Hepatocyte (in vitro differentiated cells): ENCODE results near the gene USP28. TPM values are rescaled to one million over a fixed set of nuclear protein-coding genes. Genes with fewer than 3 reads are reported as not detected.

Source experiments
- DNase-seq: peaks from one replicate; pipeline ENCODE4 v3.0.0-alpha.2; 2016; ENCODE audit warnings: low spot score
- H2AFZ ChIP-seq: fragments of 200-600 bp; sonication (generic); 2 replicates; pipeline ENCODE4 v1.6.0; 2016; ENCODE audit warnings: antibody characterized with exemption, mild to moderate bottlenecking
- H3K27ac ChIP-seq: fragments of 200-600 bp; sonication (generic); 2 replicates; pipeline ENCODE4 v1.5.1; 2016; ENCODE audit warnings: mild to moderate bottlenecking
- H3K27me3 ChIP-seq: fragments of 200-600 bp; sonication (generic); 2 replicates; pipeline ENCODE4 v1.6.1; 2016
- H3K36me3 ChIP-seq: fragments of 200-600 bp; sonication (generic); replicated peaks from 2 replicates; pipeline ENCODE4 v1.5.1; 2016; ENCODE audit warnings: low read depth; ENCODE audit not compliant: insufficient read depth
- H3K4me1 ChIP-seq: fragments of 200-600 bp; sonication (generic); 2 replicates; pipeline ENCODE4 v1.5.1; 2016; ENCODE audit warnings: mild to moderate bottlenecking, moderate library complexity; ENCODE audit not compliant: insufficient read depth
- H3K4me2 ChIP-seq: fragments of 200-600 bp; sonication (generic); 2 replicates; pipeline ENCODE4 v1.6.0; 2016
- H3K4me3 ChIP-seq: fragments of 200-600 bp; sonication (generic); 2 replicates; pipeline ENCODE4 v1.5.1; 2016; ENCODE audit warnings: mild to moderate bottlenecking
- H3K79me2 ChIP-seq: fragments of 200-600 bp; sonication (generic); 2 replicates; pipeline ENCODE4 v1.6.0; 2017; ENCODE audit warnings: mild to moderate bottlenecking
- H3K9me2 ChIP-seq: fragments of 200-600 bp; sonication (generic); replicated peaks from 2 replicates; pipeline ENCODE4 v1.6.0; 2017; ENCODE audit warnings: mild to moderate bottlenecking; ENCODE audit not compliant: insufficient read depth
- H3K9me3 ChIP-seq: fragments of 200-600 bp; sonication (generic); 2 replicates; pipeline ENCODE4 v1.5.1; 2016; ENCODE audit warnings: low read depth, mild to moderate bottlenecking
- H4K20me1 ChIP-seq: fragments of 200-600 bp; sonication (generic); 2 replicates; pipeline ENCODE4 v1.6.0; 2016; ENCODE audit warnings: mild to moderate bottlenecking; ENCODE audit not compliant: insufficient read depth, poor library complexity, severe bottlenecking
- CTCF ChIP-seq: fragments of 200-600 bp; sonication (generic); IDR thresholded peaks from 2 replicates; pipeline ENCODE4 v1.5.1; 2016; ENCODE audit warnings: antibody characterized with exemption, mild to moderate bottlenecking; ENCODE audit not compliant: poor library complexity
- EZH2 ChIP-seq: fragments of 200-600 bp; sonication (generic); IDR thresholded peaks from 2 replicates; pipeline ENCODE4 v1.6.1; 2016; ENCODE audit warnings: antibody characterized with exemption, mild to moderate bottlenecking, borderline replicate concordance
- EZH2phosphoT487 ChIP-seq: fragments of 200-600 bp; sonication (generic); IDR thresholded peaks from one replicate; pipeline ENCODE4 v1.6.1; 2018; ENCODE audit warnings: antibody characterized with exemption, mild to moderate bottlenecking, low read depth, moderate library complexity; ENCODE audit not compliant: unreplicated experiment, severe bottlenecking
- WGBS: methylation state at CpG from one replicate; pipeline ENCODE4 v1.1.6; 2016; ENCODE audit warnings: low lambda C conversion rate; ENCODE audit errors: missing lambda C conversion rate; 5-methylcytosine and 5-hydroxymethylcytosine counted together
- polyA plus RNA-seq: library from polyadenylated mRNA; unstranded; fragments of >200 nt; fragmentation: Nextera tagmentation; extraction: Ambion mirVana; gene quantifications from 2 replicates; pipeline ENCODE4 v1.2.1, GENCODE V29; 2016
- total RNA-seq: library from RNA; depleted of rRNA; stranded (reverse); fragments of >200 nt; gene quantifications from 2 replicates; pipeline ENCODE4 v1.2.3, GENCODE V29; 2014

The USP28 gene
- total and polyA plus RNA-seq, 2 experiments from 2014 or later: 12.5 to 32.1 TPM

- TF ChIP-seq CTCF: no peak
- no peak for TF ChIP-seq EZH2
- no peak for TF ChIP-seq EZH2phosphoT487
- no peaks in the 10 kb centered on the region for H3K27me3 ChIP-seq
- no peaks in the 10 kb centered on the region for H3K9me3 ChIP-seq
- peaks cover 3% of the 10 kb centered on the region for H3K79me2 ChIP-seq
- H3K4me2 ChIP-seq: no peak overlapping the region
- whole genome bisulfite sequencing: 94% methylated on average over 6 of the region's 6 CpGs
- no peaks in the 10 kb centered on the region for H3K36me3 ChIP-seq
- DNase-seq: no peak
- H3K9me2 ChIP-seq: no peaks in the 10 kb centered on the region
- no peak overlapping the region for H2AFZ ChIP-seq
- no peak overlapping the region for H3K27ac ChIP-seq
- H4K20me1 ChIP-seq: no peaks in the 10 kb centered on the region
- no peak overlapping the region for H3K4me3 ChIP-seq
- H3K4me1 ChIP-seq: no peaks in the 10 kb centered on the region
These were observed 35.5 kb downstream of the USP28 start for GRCh38 chr11:113839842-113840241.

- TF ChIP-seq EZH2 (no peak), EZH2phosphoT487 (no peak), CTCF (no peak)
- WGBS: 94% methylated on average over 2 of the region's 2 CpGs
- Histone ChIP-seq H2AFZ (no peak overlapping the region), H3K36me3 (no peaks in the 10 kb centered on the region), H3K4me1 (no peaks in the 10 kb centered on the region), H3K79me2 (no peaks in the 10 kb centered on the region), H3K27me3 (no peaks in the 10 kb centered on the region), H3K9me2 (no peaks in the 10 kb centered on the region), H3K4me3 (no peak overlapping the region), H4K20me1 (no peaks in the 10 kb centered on the region), H3K9me3 (no peaks in the 10 kb centered on the region), H3K27ac (no peak overlapping the region), H3K4me2 (no peak overlapping the region)
- no peak for DNase-seq
These were observed 37.4 kb downstream of the USP28 start for GRCh38 chr11:113838005-113838404.

- H3K9me3 ChIP-seq: no peaks in the 10 kb centered on the region
- no peaks in the 10 kb centered on the region for H3K9me2 ChIP-seq
- H2AFZ ChIP-seq: no peak overlapping the region
- H3K36me3 ChIP-seq: no peaks in the 10 kb centered on the region
- no peaks in the 10 kb centered on the region for H3K4me1 ChIP-seq
- 92% methylated on average over 4 of the region's 4 CpGs for WGBS
- no peak overlapping the region for H3K4me3 ChIP-seq
- no peaks in the 10 kb centered on the region for H4K20me1 ChIP-seq
- TF ChIP-seq EZH2: no peak
- TF ChIP-seq CTCF: no peak
- TF ChIP-seq EZH2phosphoT487: no peak
- no peak overlapping the region for H3K27ac ChIP-seq
- H3K4me2 ChIP-seq: no peak overlapping the region
- H3K79me2 ChIP-seq: no peaks in the 10 kb centered on the region
- no peak for DNase-seq
- H3K27me3 ChIP-seq: no peaks in the 10 kb centered on the region
These were observed 40.1 kb downstream of the USP28 start for GRCh38 chr11:113835306-113835705.

GRCh38 chr11:113833151-113833550 is 42.2 kb downstream of the USP28 start:
- Histone ChIP-seq H3K36me3 (no peaks in the 10 kb centered on the region), H3K9me2 (no peaks in the 10 kb centered on the region), H3K4me1 (no peaks in the 10 kb centered on the region), H3K4me3 (no peak overlapping the region), H4K20me1 (no peaks in the 10 kb centered on the region), H3K4me2 (no peak overlapping the region), H2AFZ (no peak overlapping the region), H3K79me2 (no peaks in the 10 kb centered on the region), H3K27me3 (no peaks in the 10 kb centered on the region), H3K9me3 (no peaks in the 10 kb centered on the region), H3K27ac (no peak overlapping the region)
- 92% methylated on average over 8 of the region's 8 CpGs for WGBS
- TF ChIP-seq EZH2 (no peak), CTCF (no peak), EZH2phosphoT487 (no peak)
- DNase-seq: no peak
